Ishikawa (cell line): Measurements from ENCODE around the gene ECHDC3.

Source experiments
- CEBPB ChIP-seq: IDR thresholded peaks from 2 replicates; pipeline ENCODE4 v1.6.1; 2012
- EGR1 ChIP-seq: IDR thresholded peaks from 2 replicates; pipeline ENCODE4 v1.6.1; 2012
- EP300 ChIP-seq: IDR thresholded peaks from 2 replicates; pipeline ENCODE4 v1.6.1; 2012; ENCODE audit warnings: borderline replicate concordance
- FOXM1 ChIP-seq: IDR thresholded peaks from 2 replicates; pipeline ENCODE4 v1.6.1; 2012; ENCODE audit warnings: low read depth, borderline replicate concordance
- MAX ChIP-seq: IDR thresholded peaks from 2 replicates; pipeline ENCODE4 v1.6.1; 2012
- RAD21 ChIP-seq: IDR thresholded peaks from 2 replicates; pipeline ENCODE4 v1.6.1; 2012; ENCODE audit warnings: low read depth
- REST ChIP-seq: IDR thresholded peaks from 2 replicates; pipeline ENCODE4 v1.6.1; 2012; ENCODE audit warnings: low read depth, mild to moderate bottlenecking
- TCF12 ChIP-seq: IDR thresholded peaks from 2 replicates; pipeline ENCODE4 v1.6.1; 2012; ENCODE audit warnings: low read depth
- TEAD4 ChIP-seq: IDR thresholded peaks from 2 replicates; pipeline ENCODE4 v1.6.1; 2012
- USF1 ChIP-seq: IDR thresholded peaks from 2 replicates; pipeline ENCODE4 v1.6.1; 2012
- YY1 ChIP-seq: IDR thresholded peaks from 2 replicates; pipeline ENCODE4 v1.6.1; 2012; ENCODE audit warnings: low read depth

GRCh38 chr10:11742009-11742778 is at the start of gene ECHDC3:
- TF ChIP-seq RAD21 = no peak
- TF ChIP-seq EGR1 = no peak
- no peak for TF ChIP-seq EP300
- TF ChIP-seq REST = no peak
- TF ChIP-seq TCF12 = no peak
- TF ChIP-seq USF1 = no peak
- 0 out of 2 replicates have a peak, but pooled peaks have one; percentile 36 for TF ChIP-seq MAX
- TF ChIP-seq CEBPB = no peak
- no peak for TF ChIP-seq TEAD4
- no peak for TF ChIP-seq FOXM1
- TF ChIP-seq YY1 = no peak
